ENCODE results near the gene IDI2.

- TF ChIP-seq EZH2 (IDR thresholded peaks at IDR 0.05; ENCODE audit: borderline replicate concordance) (no peak), CTCF (IDR thresholded peaks at IDR 0.05; ENCODE audit: poor library complexity) (no peak)
Measured at GRCh38 chr10:1049425-1049958, 23.8 kb upstream of the IDI2 start.
